Body of pancreas (tissue), 4 donors: ENCODE measurements around the gene RPS14. TPM values are rescaled to one million over a fixed set of nuclear protein-coding genes. Genes with fewer than 3 reads are reported as not detected.

Source experiments
- ATAC-seq: fragments of 150-250 bp; one replicate; pipeline ENCODE4 v1.9.1; 2016
- DNase-seq, 4 donors: peaks; one replicate each; pipeline ENCODE4 v3.0.0-alpha.2; 2019
- H3K27ac ChIP-seq, 4 donors: fragments of 200-600 bp; sonication (generic); 1 replicate in 3 of 4; 2 replicates in 1 of 4; pipeline versions ENCODE4 v1.5.1 to v1.6.1; 2016 to 2019; ENCODE audit warnings: mild to moderate bottlenecking in 1 of 4, mixed read lengths in 1 of 4, moderate library complexity in 1 of 4
- H3K27me3 ChIP-seq, 2 donors: fragments of 200-600 bp; sonication (generic); one replicate each; pipeline ENCODE4 v1.6.0; 2016; ENCODE audit warnings: mild to moderate bottlenecking in 1 of 2
- H3K36me3 ChIP-seq, 2 donors: fragments of 200-600 bp; sonication (generic); replicated peaks in 1 of 2; 2 replicates each; pipeline ENCODE4 v1.5.1; 2016; ENCODE audit warnings: low read depth in 2 of 2; ENCODE audit not compliant: insufficient read depth in 1 of 2
- H3K4me1 ChIP-seq: fragments of 200-600 bp; sonication (generic); one replicate; pipeline ENCODE4 v1.6.0; 2016
- H3K4me3 ChIP-seq, 2 donors: fragments of 200-600 bp; sonication (generic); 1 replicate in 1 of 2; 2 replicates in 1 of 2; pipeline ENCODE4 v1.5.1; 2016 to 2019
- H3K9me3 ChIP-seq, 3 donors: fragments of 200-600 bp; sonication (generic); 1 replicate in 2 of 3; 2 replicates in 1 of 3; pipeline ENCODE4 v1.5.1; 2016
- POLR2A ChIP-seq, 3 donors: fragments of 450-650 bp; IDR thresholded peaks; one replicate each; pipeline ENCODE4 v1.6.1; 2016; ENCODE audit warnings: antibody characterized with exemption in 3 of 3, mild to moderate bottlenecking in 2 of 3
- WGBS, 2 donors: methylation state at CpG; one replicate each; pipeline ENCODE4 v1.1.5; 2017; 5-methylcytosine and 5-hydroxymethylcytosine counted together
- intact Hi-C: fragments of 100-400 bp; cut with DNase I; formaldehyde crosslinking; loops from one replicate; pipeline ENCODE4 v1.15.1; 2023
- total RNA-seq, 2 donors: library from RNA; depleted of rRNA; stranded (reverse); fragments of >200 nt; gene quantifications; one replicate each; pipeline ENCODE4 v1.1.0, GENCODE V29; 2016
- TF ChIP-seq, protein P1 (sequence below), 7 experiments: fragments of 450-650 bp in 4 of 7; fragments of 200-600 bp in 3 of 7; sonication (generic) in 3 of 7; IDR thresholded peaks; one replicate each; pipeline ENCODE4 v1.5.1; 2016 to 2019; ENCODE audit warnings: antibody characterized with exemption in 7 of 7

RPS14 gene
- total RNA-seq, 2 donors from 2014 or later, result 1,348 to 2,916 TPM

DNA sequence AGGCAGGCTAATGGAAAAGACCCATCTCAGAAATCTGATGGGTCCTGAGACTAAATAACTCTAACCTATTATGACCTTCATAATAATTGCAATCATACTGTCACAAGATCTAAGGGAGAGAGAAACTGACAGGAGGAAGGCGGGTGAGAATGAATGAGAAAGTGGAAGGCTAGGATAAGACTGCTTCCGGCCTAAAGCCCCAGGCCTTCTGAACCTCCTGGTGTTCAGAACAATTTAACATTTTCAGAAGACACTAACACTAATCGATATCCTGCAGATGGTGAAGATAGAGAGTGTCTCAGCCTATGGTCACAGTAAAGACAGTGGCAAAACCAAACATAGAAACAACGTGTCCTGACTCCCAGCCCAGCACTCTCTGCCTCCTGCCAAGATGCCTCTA, 1.2 kb downstream of the RPS14 start:
- DNase-seq (no peak), ATAC-seq (no peak)
- H3K4me1 ChIP-seq, result peaks cover 22% of the 10 kb centered on the region
- WGBS, 2 donors, result 15 to 22% methylated on average over 4 of the region's 4 CpGs
- peaks cover 15 to 39% of the 10 kb centered on the region in 2 donors for H3K36me3 ChIP-seq
- no peaks in the 10 kb centered on the region for H3K27me3 ChIP-seq
- intact Hi-C loops, result no loop called here
- no peaks in the 10 kb centered on the region for H3K9me3 ChIP-seq
- H3K27ac ChIP-seq, result peak overlapping the region; percentile 97 to 99 (median 99)
- H3K4me3 ChIP-seq, result peak overlapping the region; percentile 76 to 88
- TF ChIP-seq, protein P1, sequence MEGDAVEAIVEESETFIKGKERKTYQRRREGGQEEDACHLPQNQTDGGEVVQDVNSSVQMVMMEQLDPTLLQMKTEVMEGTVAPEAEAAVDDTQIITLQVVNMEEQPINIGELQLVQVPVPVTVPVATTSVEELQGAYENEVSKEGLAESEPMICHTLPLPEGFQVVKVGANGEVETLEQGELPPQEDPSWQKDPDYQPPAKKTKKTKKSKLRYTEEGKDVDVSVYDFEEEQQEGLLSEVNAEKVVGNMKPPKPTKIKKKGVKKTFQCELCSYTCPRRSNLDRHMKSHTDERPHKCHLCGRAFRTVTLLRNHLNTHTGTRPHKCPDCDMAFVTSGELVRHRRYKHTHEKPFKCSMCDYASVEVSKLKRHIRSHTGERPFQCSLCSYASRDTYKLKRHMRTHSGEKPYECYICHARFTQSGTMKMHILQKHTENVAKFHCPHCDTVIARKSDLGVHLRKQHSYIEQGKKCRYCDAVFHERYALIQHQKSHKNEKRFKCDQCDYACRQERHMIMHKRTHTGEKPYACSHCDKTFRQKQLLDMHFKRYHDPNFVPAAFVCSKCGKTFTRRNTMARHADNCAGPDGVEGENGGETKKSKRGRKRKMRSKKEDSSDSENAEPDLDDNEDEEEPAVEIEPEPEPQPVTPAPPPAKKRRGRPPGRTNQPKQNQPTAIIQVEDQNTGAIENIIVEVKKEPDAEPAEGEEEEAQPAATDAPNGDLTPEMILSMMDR (IDR thresholded peaks at IDR 0.05), result no peak
- no peak for TF ChIP-seq POLR2A (IDR thresholded peaks at IDR 0.05)

DNA sequence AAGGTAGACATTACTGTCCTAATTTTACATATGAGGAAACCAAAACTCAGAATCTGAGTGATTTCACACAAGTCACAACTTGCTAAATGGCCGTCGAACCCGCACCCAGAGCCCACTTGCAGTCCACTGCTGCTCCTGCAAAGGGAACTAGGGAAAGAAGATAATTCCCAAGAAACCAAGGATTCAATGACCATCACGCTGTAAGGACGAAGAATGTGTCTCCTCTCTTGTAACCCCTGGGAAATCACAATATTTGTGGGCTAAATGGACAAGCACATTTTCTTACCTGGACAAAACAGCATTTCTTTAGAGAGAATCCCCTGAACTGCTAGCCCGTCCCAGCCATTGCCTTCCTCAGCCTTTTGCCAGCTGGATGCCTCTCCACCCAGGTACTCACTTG, 2.4 kb downstream of the RPS14 start:
- Histone ChIP-seq H3K27ac (no peak overlapping the region), H3K9me3 (no peaks in the 10 kb centered on the region), H3K36me3 (peaks cover 15 to 39% of the 10 kb centered on the region in 2 donors)

DNA sequence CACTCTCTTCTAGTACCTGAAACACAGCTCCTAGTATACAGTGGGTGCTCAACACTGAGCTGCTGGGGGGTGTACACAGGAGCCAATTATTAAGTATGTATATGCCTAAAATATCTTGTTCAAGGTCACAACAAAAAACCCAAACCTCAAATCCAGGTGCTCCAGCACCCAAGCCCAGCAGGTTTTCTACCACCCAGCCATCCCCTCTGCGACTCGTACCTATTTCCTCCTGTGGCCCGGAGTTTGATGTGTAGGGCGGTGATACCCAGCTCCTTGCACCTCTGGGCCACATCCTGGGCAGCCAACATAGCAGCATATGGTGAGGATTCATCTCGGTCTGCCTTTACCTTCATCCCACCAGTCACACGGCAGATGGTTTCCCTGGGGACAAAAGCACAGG, 3.0 kb downstream of the RPS14 start:
- peaks cover 22% of the 10 kb centered on the region for H3K4me1 ChIP-seq
- intact Hi-C loops, result no loop called here
- H3K27ac ChIP-seq, result no peak overlapping the region
- no peak for DNase-seq
- TF ChIP-seq, protein P1 (IDR thresholded peaks at IDR 0.05), result no peak
- no peak for TF ChIP-seq POLR2A (IDR thresholded peaks at IDR 0.05)
- WGBS, 2 donors, result 86 to 96% methylated on average over 4 to 6 of the region's 6 CpGs
- no peak for ATAC-seq
- no peak overlapping the region for H3K4me3 ChIP-seq
- H3K9me3 ChIP-seq, result no peaks in the 10 kb centered on the region
- H3K27me3 ChIP-seq, result no peaks in the 10 kb centered on the region
- H3K36me3 ChIP-seq, result peaks cover 15 to 39% of the 10 kb centered on the region in 2 donors

More for the DNA sequence above, 2.4 kb downstream of the RPS14 start:
- 85% methylated on average over 6 of the region's 6 CpGs for WGBS, 2 donors
- no peak for ATAC-seq
- intact Hi-C loops, result no loop called here
- Histone ChIP-seq H3K4me1 (peaks cover 22% of the 10 kb centered on the region), H3K27me3 (no peaks in the 10 kb centered on the region), H3K4me3 (no peak overlapping the region)
- no peak for DNase-seq
- TF ChIP-seq, protein P1 (IDR thresholded peaks at IDR 0.05), result no peak
- TF ChIP-seq POLR2A (IDR thresholded peaks at IDR 0.05), result no peak

DNA sequence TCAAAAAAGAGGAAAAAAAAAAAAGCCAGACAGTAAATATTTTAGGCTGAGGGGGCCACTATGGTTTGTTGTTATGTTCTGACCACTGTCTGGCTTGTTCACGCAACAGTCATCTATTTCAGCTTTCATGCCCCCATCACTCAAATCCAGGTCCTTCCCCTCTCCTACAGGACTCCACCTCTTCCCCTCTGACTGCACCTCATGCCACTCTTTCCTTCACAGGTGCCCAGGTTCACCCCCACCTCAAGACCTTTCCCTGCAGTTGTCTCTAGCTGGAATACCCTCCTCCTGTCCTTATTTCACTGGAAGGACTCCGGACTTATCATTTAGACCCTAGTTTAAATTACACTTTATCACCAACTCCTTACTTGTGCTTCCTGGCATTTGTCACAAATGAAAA, 3.5 kb downstream of the RPS14 start:
- ATAC-seq (no peak), DNase-seq (no peak)
- Histone ChIP-seq H3K4me3 (no peak overlapping the region), H3K4me1 (peaks cover 22% of the 10 kb centered on the region), H3K9me3 (no peaks in the 10 kb centered on the region), H3K36me3 (peaks cover 15 to 39% of the 10 kb centered on the region in 2 donors), H3K27ac (no peak overlapping the region), H3K27me3 (no peaks in the 10 kb centered on the region)
- TF ChIP-seq, protein P1 (IDR thresholded peaks at IDR 0.05), result no peak
- no peak for TF ChIP-seq POLR2A (IDR thresholded peaks at IDR 0.05)
- WGBS, 2 donors, result 66 to 70% methylated on average over 2 of the region's 2 CpGs
- intact Hi-C loops, result no loop called here

DNA sequence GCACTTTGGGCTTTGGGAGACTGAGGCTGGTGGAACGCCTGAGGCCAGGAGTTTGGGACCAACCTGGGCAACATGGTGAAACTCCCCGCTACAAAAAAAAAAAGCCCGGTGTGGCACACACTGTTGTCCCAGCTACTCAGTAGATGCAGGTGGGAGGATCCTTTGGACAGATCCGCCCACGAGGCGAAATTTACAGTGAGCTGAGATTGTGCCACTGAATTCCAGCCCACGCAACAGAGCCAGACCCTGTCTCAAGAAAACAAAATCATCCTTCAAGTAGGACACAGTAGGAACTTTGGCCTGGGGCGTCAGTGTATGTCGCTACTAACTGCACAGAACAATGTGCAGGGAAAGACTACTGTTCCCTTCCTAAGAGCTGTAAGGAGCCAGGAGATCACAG, 4.8 kb downstream of the RPS14 start:
- Histone ChIP-seq H3K27ac (no peak overlapping the region), H3K9me3 (no peaks in the 10 kb centered on the region), H3K4me1 (peaks cover 22% of the 10 kb centered on the region), H3K4me3 (no peak overlapping the region), H3K27me3 (no peaks in the 10 kb centered on the region), H3K36me3 (peaks cover 15 to 39% of the 10 kb centered on the region in 2 donors)
- ATAC-seq (no peak), DNase-seq (no peak)
- intact Hi-C loops, result no loop called here
- 79 to 93% methylated on average over 7 to 9 of the region's 9 CpGs for WGBS, 2 donors
- TF ChIP-seq, protein P1 (IDR thresholded peaks at IDR 0.05), result no peak
- no peak for TF ChIP-seq POLR2A (IDR thresholded peaks at IDR 0.05)
